Endothelial cell (in vitro differentiated cells): ENCODE measurements around the gene MOBP. TPM values are rescaled to one million over a fixed set of nuclear protein-coding genes. Genes with fewer than 3 reads are reported as not detected.

ENCODE experiments used
- DNase-seq: peaks from one replicate; pipeline ENCODE4 v3.0.0; 2021; ENCODE audit warnings: low spot score
- H3K27ac Mint-ChIP-seq: one replicate; pipeline ENCODE4 v1.8.0; 2021; ENCODE audit warnings: mixed read lengths, inconsistent platforms; ENCODE audit not compliant: unreplicated experiment
- H3K27me3 Mint-ChIP-seq: one replicate; pipeline ENCODE4 v1.8.0; 2021; ENCODE audit warnings: mild to moderate bottlenecking, moderate library complexity, mixed read lengths, inconsistent platforms; ENCODE audit not compliant: unreplicated experiment
- H3K36me3 Mint-ChIP-seq: one replicate; pipeline ENCODE4 v1.8.0; 2021; ENCODE audit warnings: mild to moderate bottlenecking, low read depth, mixed read lengths, inconsistent platforms; ENCODE audit not compliant: unreplicated experiment
- H3K4me1 Mint-ChIP-seq: one replicate; pipeline ENCODE4 v1.8.0; 2021; ENCODE audit warnings: mild to moderate bottlenecking, mixed read lengths, inconsistent platforms; ENCODE audit not compliant: unreplicated experiment
- H3K4me3 Mint-ChIP-seq: one replicate; pipeline ENCODE4 v1.8.0; 2021; ENCODE audit warnings: mild to moderate bottlenecking, mixed read lengths, inconsistent platforms; ENCODE audit not compliant: unreplicated experiment
- H3K9me3 Mint-ChIP-seq: one replicate; pipeline ENCODE4 v1.8.0; 2021; ENCODE audit warnings: mixed read lengths, inconsistent platforms; ENCODE audit not compliant: unreplicated experiment
- CTCF ChIP-seq: fragments of 200-600 bp; sonication (generic); IDR thresholded peaks from one replicate; pipeline ENCODE4 v1.5.0; 2021; ENCODE audit warnings: antibody characterized with exemption; ENCODE audit not compliant: unreplicated experiment
- total RNA-seq: library from RNA; stranded (reverse); fragmentation: NEBNext Ultra II Directional; extraction: Animal tissue kit (Norgen Biotek cat#: 25700); gene quantifications from one replicate; pipeline ENCODE4 v1.2.1, GENCODE V29; 2021; ENCODE audit not compliant: unreplicated experiment

MOBP gene
- total RNA-seq, 1 donor from 2014 or later: not detected

- Mint-ChIP-seq H3K27me3 (no peaks in the 10 kb centered on the region), H3K27ac (no peak overlapping the region), H3K4me3 (no peak overlapping the region), H3K36me3 (no peaks in the 10 kb centered on the region), H3K4me1 (no peaks in the 10 kb centered on the region), H3K9me3 (peaks cover 4% of the 10 kb centered on the region)
- DNase-seq: no peak
- no peak for TF ChIP-seq CTCF
Observed at GRCh38 chr3:39513791-39514369, 46.4 kb downstream of the MOBP start.

GRCh38 chr3:39515681-39516441, 48.4 kb downstream of the MOBP start:
- TF ChIP-seq CTCF: no peak
- Mint-ChIP-seq H3K36me3 (no peaks in the 10 kb centered on the region), H3K4me1 (no peaks in the 10 kb centered on the region), H3K9me3 (peaks cover 4% of the 10 kb centered on the region), H3K27ac (no peak overlapping the region), H3K27me3 (no peaks in the 10 kb centered on the region), H3K4me3 (no peak overlapping the region)
- no peak for DNase-seq

- TF ChIP-seq CTCF: no peak
- H3K9me3 Mint-ChIP-seq: peaks cover 4% of the 10 kb centered on the region
Observed at GRCh38 chr3:39519103-39519502, 51.6 kb downstream of the MOBP start.

GRCh38 chr3:39519554-39520288, 52.2 kb downstream of the MOBP start:
- H3K9me3 Mint-ChIP-seq: peaks cover 4% of the 10 kb centered on the region
- DNase-seq: no peak
- no peak overlapping the region for H3K27ac Mint-ChIP-seq
- no peaks in the 10 kb centered on the region for H3K4me1 Mint-ChIP-seq
- no peaks in the 10 kb centered on the region for H3K36me3 Mint-ChIP-seq
- H3K4me3 Mint-ChIP-seq: no peak overlapping the region
- TF ChIP-seq CTCF: no peak
- no peaks in the 10 kb centered on the region for H3K27me3 Mint-ChIP-seq

More at GRCh38 chr3:39519103-39519502, 51.6 kb downstream of the MOBP start:
- H3K4me1 Mint-ChIP-seq: no peaks in the 10 kb centered on the region
- H3K4me3 Mint-ChIP-seq: no peak overlapping the region
- H3K27ac Mint-ChIP-seq: no peak overlapping the region
- no peaks in the 10 kb centered on the region for H3K27me3 Mint-ChIP-seq
- no peaks in the 10 kb centered on the region for H3K36me3 Mint-ChIP-seq
- DNase-seq: no peak
